ENCODE measurements around the gene ZBTB11.

- TF ChIP-seq CTCF (IDR thresholded peaks at IDR 0.05; ENCODE audit: insufficient read depth, low read length) (no peak), POLR2AphosphoS5 (IDR thresholded peaks at IDR 0.05; ENCODE audit: low read depth) (no peak)
- TF ChIP-seq, protein P1, sequence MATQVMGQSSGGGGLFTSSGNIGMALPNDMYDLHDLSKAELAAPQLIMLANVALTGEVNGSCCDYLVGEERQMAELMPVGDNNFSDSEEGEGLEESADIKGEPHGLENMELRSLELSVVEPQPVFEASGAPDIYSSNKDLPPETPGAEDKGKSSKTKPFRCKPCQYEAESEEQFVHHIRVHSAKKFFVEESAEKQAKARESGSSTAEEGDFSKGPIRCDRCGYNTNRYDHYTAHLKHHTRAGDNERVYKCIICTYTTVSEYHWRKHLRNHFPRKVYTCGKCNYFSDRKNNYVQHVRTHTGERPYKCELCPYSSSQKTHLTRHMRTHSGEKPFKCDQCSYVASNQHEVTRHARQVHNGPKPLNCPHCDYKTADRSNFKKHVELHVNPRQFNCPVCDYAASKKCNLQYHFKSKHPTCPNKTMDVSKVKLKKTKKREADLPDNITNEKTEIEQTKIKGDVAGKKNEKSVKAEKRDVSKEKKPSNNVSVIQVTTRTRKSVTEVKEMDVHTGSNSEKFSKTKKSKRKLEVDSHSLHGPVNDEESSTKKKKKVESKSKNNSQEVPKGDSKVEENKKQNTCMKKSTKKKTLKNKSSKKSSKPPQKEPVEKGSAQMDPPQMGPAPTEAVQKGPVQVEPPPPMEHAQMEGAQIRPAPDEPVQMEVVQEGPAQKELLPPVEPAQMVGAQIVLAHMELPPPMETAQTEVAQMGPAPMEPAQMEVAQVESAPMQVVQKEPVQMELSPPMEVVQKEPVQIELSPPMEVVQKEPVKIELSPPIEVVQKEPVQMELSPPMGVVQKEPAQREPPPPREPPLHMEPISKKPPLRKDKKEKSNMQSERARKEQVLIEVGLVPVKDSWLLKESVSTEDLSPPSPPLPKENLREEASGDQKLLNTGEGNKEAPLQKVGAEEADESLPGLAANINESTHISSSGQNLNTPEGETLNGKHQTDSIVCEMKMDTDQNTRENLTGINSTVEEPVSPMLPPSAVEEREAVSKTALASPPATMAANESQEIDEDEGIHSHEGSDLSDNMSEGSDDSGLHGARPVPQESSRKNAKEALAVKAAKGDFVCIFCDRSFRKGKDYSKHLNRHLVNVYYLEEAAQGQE (IDR thresholded peaks at IDR 0.05; ENCODE audit: insufficient replicate concordance, low read depth), result no peak
These were observed 32.9 kb downstream of the ZBTB11 start for GRCh38 chr3:101643861-101644613.
